Measurements from ENCODE around the gene CYP2A6.

DNA sequence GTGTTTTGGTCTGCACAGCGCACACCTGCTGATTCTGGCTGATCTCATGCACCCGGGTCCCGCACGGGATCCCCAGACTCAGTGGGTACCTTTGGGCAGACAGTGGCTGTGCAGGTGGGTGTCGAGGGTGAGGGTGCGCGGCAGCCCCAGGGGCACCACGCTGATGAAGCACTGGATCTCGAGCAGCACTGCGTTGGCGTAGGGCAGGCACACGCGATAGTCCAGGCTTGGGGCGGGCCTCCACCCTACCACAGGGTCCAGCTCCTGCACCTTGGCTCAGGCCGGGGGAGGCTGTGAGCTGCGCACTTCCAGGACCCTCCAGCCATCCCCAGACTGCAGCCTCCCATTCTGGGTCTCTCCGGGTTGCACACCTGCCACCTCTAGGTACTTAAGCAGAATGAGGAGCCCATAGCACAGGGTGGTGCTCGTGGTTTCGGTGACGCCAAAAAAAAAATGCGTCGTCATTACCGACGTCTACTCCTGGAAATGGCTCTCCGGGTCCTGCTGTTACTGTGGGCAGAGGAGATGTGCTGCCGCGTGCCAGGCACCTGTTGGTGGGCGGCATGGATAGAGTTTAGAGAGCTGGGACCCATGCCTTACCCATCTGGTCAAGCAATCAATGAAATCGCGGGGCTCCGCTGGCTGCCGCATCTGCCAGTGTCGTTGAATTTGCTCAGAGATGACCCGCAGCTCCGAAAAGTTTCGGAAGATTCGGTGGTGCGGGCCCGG, 40.7 kb downstream of the CYP2A6 start:
- no peak for TF ChIP-seq CHD2 (IDR thresholded peaks at IDR 0.05; ENCODE audit: low read length, partially characterized antibody)
- TF ChIP-seq RFX5 (IDR thresholded peaks at IDR 0.05; ENCODE audit: low read length), result no peak
- TF ChIP-seq EP300 (IDR thresholded peaks at IDR 0.05; ENCODE audit: borderline replicate concordance in 1 of 2, low read depth in 1 of 2, low read length in 1 of 2), result no peak
- no peak for TF ChIP-seq CTCF (IDR thresholded peaks at IDR 0.05)
- no peak for TF ChIP-seq POLR2AphosphoS5 (IDR thresholded peaks at IDR 0.05; ENCODE audit: low read depth, low read length)
- no peak for TF ChIP-seq FOSL2 (IDR thresholded peaks at IDR 0.05; ENCODE audit: borderline replicate concordance, low read depth)

All from SK-N-SH (cell line).